HEK293 (cell line): ENCODE measurements around the gene RIPK4.

Experiments used
- CTCF ChIA-PET: fragments of 350-600 bp; formaldehyde crosslinking; extraction: SDS; loops from one replicate; lab custom pipeline; 2021; ENCODE audit warnings: antibody characterized with exemption; lab: Yijun Ruan, JAX
- POLR2A ChIA-PET: fragments of 300-600 bp; formaldehyde crosslinking; extraction: SDS; loops from one replicate; lab custom pipeline; 2020; ENCODE audit warnings: antibody characterized with exemption, inconsistent platforms; lab: Yijun Ruan, JAX
- H3K27ac ChIP-seq: fragments of 200-500 bp; sonication (Bioruptor generic); 2 replicates; pipeline ENCODE4 v1.5.1; 2014; ENCODE audit warnings: low read depth, low read length, control low read depth, inconsistent platforms; ENCODE audit errors: extremely low read depth
- H3K36me3 ChIP-seq, 2 experiments: fragments of 200-500 bp in 1 of 2; sonication (Bioruptor generic) in 1 of 2; 1 replicate in 1 of 2; 2 replicates in 1 of 2; pipeline ENCODE4 v1.5.1; 2014 to 2017; ENCODE audit warnings: inconsistent platforms in 2 of 2, low read length in 2 of 2; ENCODE audit not compliant: control insufficient read depth in 2 of 2, insufficient read depth in 1 of 2
- H3K4me1 ChIP-seq: fragments of 200-500 bp; sonication (Bioruptor generic); 2 replicates; pipeline ENCODE4 v1.5.1; 2014; ENCODE audit warnings: mild to moderate bottlenecking, low read length, inconsistent platforms; ENCODE audit not compliant: control insufficient read depth, insufficient read depth
- H3K4me3 ChIP-seq: 2 replicates; pipeline ENCODE4 v1.5.1; 2011; ENCODE audit warnings: low read depth, mild to moderate bottlenecking, control low read depth, low read length, moderate library complexity
- H3K9me3 ChIP-seq: fragments of 200-500 bp; sonication (Bioruptor generic); 2 replicates; pipeline ENCODE4 v1.5.1; 2014; ENCODE audit warnings: low read depth, low read length, inconsistent platforms; ENCODE audit not compliant: control insufficient read depth, insufficient read depth
- GFI1B ChIP-seq: fragments of 450-650 bp; formaldehyde crosslinking; IDR thresholded peaks from 2 replicates; pipeline ENCODE4 v1.5.1; 2016; ENCODE audit warnings: missing biosample characterization, missing genetic modification characterization
- YY1 ChIP-seq: fragments of 450-650 bp; formaldehyde crosslinking; IDR thresholded peaks from 2 replicates; pipeline ENCODE4 v1.5.1; 2018; ENCODE audit warnings: missing biosample characterization, missing genetic modification characterization
- ZBTB21 ChIP-seq: fragments of 450-650 bp; formaldehyde crosslinking; IDR thresholded peaks from 2 replicates; pipeline ENCODE4 v1.5.1; 2017; ENCODE audit warnings: missing biosample characterization, missing genetic modification characterization
- ZBTB8A ChIP-seq: fragments of 450-650 bp; formaldehyde crosslinking; IDR thresholded peaks from 2 replicates; pipeline ENCODE4 v1.5.1; 2016; ENCODE audit warnings: missing biosample characterization, missing genetic modification characterization
- ZFP3 ChIP-seq: fragments of 450-650 bp; formaldehyde crosslinking; IDR thresholded peaks from 2 replicates; pipeline ENCODE4 v1.5.1; 2016; ENCODE audit warnings: low read depth, missing biosample characterization, missing genetic modification characterization
- ZFP37 ChIP-seq: fragments of 450-650 bp; formaldehyde crosslinking; IDR thresholded peaks from 2 replicates; pipeline ENCODE4 v1.5.1; 2016; ENCODE audit warnings: missing biosample characterization, missing genetic modification characterization
- ZNF341 ChIP-seq: fragments of 450-650 bp; formaldehyde crosslinking; IDR thresholded peaks from 2 replicates; pipeline ENCODE4; 2016; ENCODE audit warnings: low read depth, missing biosample characterization, missing genetic modification characterization
- ZNF473 ChIP-seq: fragments of 450-650 bp; formaldehyde crosslinking; IDR thresholded peaks from 2 replicates; pipeline ENCODE4 v1.5.1; 2017; ENCODE audit warnings: missing biosample characterization, missing genetic modification characterization
- ZNF501 ChIP-seq: fragments of 450-650 bp; formaldehyde crosslinking; IDR thresholded peaks from 2 replicates; pipeline ENCODE4 v1.5.1; 2016; ENCODE audit warnings: missing biosample characterization, missing genetic modification characterization
- ZNF514 ChIP-seq: fragments of 450-650 bp; formaldehyde crosslinking; IDR thresholded peaks from 2 replicates; pipeline ENCODE4 v1.5.1; 2016; ENCODE audit warnings: missing biosample characterization, missing genetic modification characterization
- ZNF549 ChIP-seq: fragments of 450-650 bp; IDR thresholded peaks from 2 replicates; pipeline ENCODE4 v1.5.1; 2018; ENCODE audit warnings: missing biosample characterization, missing genetic modification characterization, mild to moderate bottlenecking, inconsistent platforms, moderate library complexity
- ZNF747 ChIP-seq: fragments of 450-650 bp; formaldehyde crosslinking; IDR thresholded peaks from 2 replicates; pipeline ENCODE4 v1.5.1; 2016; ENCODE audit warnings: missing biosample characterization, missing genetic modification characterization
- ZNF768 ChIP-seq: fragments of 450-650 bp; formaldehyde crosslinking; IDR thresholded peaks from 2 replicates; pipeline ENCODE4 v1.5.1; 2018; ENCODE audit warnings: missing biosample characterization, mild to moderate bottlenecking, missing genetic modification characterization
- TF ChIP-seq, protein P1 (sequence below): fragments of 450-650 bp; formaldehyde crosslinking; IDR thresholded peaks from 2 replicates; pipeline ENCODE4 v1.5.1; 2017; ENCODE audit warnings: missing biosample characterization, missing genetic modification characterization
- TF ChIP-seq, protein P2 (sequence below): fragments of 450-650 bp; formaldehyde crosslinking; IDR thresholded peaks from 2 replicates; pipeline ENCODE4 v1.5.1; 2016; ENCODE audit warnings: missing biosample characterization, missing genetic modification characterization
- TF ChIP-seq, protein P3 (sequence below): fragments of 450-650 bp; formaldehyde crosslinking; IDR thresholded peaks from 2 replicates; pipeline ENCODE4 v1.5.1; 2016; ENCODE audit warnings: missing biosample characterization, missing genetic modification characterization
- TF ChIP-seq, protein P4 (sequence below): fragments of 450-650 bp; formaldehyde crosslinking; IDR thresholded peaks from 2 replicates; pipeline ENCODE4 v1.5.1; 2017; ENCODE audit warnings: missing biosample characterization, missing genetic modification characterization
- TF ChIP-seq, protein P5 (sequence below): fragments of 450-650 bp; formaldehyde crosslinking; IDR thresholded peaks from 2 replicates; pipeline ENCODE4 v1.5.1; 2016; ENCODE audit warnings: missing biosample characterization, missing genetic modification characterization
- TF ChIP-seq, protein P6 (sequence below): fragments of 450-650 bp; formaldehyde crosslinking; IDR thresholded peaks from 2 replicates; pipeline ENCODE4 v1.5.1; 2016; ENCODE audit warnings: missing biosample characterization, missing genetic modification characterization, low read depth
- TF ChIP-seq, protein P7 (sequence below): fragments of 450-650 bp; formaldehyde crosslinking; IDR thresholded peaks from 2 replicates; pipeline ENCODE4 v1.5.1; 2016; ENCODE audit warnings: missing biosample characterization, missing genetic modification characterization, borderline replicate concordance

Gene RIPK4

DNA sequence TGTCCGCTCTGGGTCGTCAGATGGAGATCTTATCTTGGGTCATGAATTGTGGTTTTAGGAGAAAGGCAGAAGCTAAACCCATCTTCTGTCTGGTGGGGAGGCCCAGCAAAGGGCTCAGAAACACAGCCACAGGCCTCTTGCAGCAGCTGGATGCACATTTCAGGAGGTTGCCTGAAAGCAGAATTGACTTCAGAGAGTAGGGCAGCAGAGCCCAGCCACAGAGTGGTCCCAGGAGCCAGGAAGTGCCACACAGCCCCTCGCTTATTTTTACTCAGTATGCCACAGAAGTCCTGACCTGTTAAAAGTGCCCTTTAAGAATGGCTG is 8.3 kb upstream of the RIPK4 start (continued):
- TF ChIP-seq, protein P1, sequence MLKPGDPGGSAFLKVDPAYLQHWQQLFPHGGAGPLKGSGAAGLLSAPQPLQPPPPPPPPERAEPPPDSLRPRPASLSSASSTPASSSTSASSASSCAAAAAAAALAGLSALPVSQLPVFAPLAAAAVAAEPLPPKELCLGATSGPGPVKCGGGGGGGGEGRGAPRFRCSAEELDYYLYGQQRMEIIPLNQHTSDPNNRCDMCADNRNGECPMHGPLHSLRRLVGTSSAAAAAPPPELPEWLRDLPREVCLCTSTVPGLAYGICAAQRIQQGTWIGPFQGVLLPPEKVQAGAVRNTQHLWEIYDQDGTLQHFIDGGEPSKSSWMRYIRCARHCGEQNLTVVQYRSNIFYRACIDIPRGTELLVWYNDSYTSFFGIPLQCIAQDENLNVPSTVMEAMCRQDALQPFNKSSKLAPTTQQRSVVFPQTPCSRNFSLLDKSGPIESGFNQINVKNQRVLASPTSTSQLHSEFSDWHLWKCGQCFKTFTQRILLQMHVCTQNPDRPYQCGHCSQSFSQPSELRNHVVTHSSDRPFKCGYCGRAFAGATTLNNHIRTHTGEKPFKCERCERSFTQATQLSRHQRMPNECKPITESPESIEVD: no peak

DNA sequence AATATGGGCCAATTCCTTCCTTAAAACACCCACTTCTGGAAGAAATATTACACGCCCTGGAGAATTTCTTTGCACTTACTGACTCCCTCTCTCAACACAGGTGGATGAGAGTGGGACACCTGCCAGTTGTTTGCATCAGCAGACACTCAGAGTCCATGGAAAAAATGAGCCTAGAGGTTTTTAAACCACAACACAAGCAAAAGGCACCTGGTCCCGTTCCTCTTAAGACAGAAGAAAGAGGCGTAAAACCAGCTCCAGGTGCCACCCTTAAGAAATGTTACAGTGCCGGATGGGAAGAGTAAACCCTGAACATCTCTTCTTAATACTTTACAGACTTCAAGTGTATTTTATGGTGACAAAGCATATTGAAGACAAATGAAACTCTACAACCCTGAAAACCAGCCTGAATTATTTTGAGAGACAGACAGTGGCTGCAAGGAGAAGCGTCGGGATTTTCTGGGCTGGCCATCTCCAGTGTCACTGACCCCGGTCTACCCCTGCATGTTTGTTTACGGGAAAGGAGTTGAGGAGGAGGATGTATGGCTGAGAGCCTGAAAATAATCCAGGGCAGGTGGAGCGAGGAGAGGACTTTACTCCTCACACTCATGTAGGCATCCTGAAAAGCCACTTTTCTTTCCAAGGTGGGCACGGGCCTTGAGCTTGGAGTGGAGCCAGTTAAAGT is 7.8 kb upstream of the RIPK4 start:
- Histone ChIP-seq H3K27ac (no peak overlapping the region), H3K4me1 (peaks cover 3% of the 10 kb centered on the region; the same call in 1 of the 2 replicates), H3K36me3 (no peaks in the 10 kb centered on the region), H3K9me3 (no peaks in the 10 kb centered on the region), H3K4me3 (no peak overlapping the region)
- ChIA-PET POLR2A (no interaction called here), CTCF (interaction anchor here (0.6 to 6.7 kb wide), 7 partner anchors 9 to 739 kb away, joined by 3 to 164 read pairs (median 5); partner anchors contain the start of gene SLC37A1)
- TF ChIP-seq ZFP3 (tag by site-specific recombination): no peak
- TF ChIP-seq, protein P2, sequence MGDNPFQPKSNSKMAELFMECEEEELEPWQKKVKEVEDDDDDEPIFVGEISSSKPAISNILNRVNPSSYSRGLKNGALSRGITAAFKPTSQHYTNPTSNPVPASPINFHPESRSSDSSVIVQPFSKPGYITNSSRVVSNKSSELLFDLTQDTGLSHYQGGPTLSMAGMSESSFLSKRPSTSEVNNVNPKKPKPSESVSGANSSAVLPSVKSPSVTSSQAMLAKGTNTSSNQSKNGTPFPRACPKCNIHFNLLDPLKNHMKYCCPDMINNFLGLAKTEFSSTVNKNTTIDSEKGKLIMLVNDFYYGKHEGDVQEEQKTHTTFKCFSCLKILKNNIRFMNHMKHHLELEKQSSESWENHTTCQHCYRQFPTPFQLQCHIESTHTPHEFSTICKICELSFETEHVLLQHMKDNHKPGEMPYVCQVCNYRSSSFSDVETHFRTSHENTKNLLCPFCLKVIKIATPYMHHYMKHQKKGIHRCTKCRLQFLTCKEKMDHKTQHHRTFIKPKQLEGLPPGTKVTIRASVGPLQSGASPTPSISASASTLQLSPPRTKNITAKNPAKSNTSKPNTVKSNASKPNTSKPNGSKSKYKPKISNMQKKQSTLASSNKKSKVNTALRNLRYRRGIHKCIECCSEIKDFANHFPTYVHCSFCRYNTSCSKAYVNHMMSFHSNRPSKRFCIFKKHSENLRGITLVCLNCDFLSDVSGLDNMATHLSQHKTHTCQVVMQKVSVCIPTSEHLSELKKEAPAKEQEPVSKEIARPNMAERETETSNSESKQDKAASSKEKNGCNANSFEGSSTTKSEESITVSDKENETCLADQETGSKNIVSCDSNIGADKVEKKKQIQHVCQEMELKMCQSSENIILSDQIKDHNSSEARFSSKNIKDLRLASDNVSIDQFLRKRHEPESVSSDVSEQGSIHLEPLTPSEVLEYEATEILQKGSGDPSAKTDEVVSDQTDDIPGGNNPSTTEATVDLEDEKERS (tag by site-specific recombination): no peak
- no peak for TF ChIP-seq ZNF768
- TF ChIP-seq ZNF514 (tag by site-specific recombination): no peak
- no peak for TF ChIP-seq ZNF549 (tag by site-specific recombination)
- TF ChIP-seq ZFP37 (tag by site-specific recombination): no peak
- TF ChIP-seq, protein P3, sequence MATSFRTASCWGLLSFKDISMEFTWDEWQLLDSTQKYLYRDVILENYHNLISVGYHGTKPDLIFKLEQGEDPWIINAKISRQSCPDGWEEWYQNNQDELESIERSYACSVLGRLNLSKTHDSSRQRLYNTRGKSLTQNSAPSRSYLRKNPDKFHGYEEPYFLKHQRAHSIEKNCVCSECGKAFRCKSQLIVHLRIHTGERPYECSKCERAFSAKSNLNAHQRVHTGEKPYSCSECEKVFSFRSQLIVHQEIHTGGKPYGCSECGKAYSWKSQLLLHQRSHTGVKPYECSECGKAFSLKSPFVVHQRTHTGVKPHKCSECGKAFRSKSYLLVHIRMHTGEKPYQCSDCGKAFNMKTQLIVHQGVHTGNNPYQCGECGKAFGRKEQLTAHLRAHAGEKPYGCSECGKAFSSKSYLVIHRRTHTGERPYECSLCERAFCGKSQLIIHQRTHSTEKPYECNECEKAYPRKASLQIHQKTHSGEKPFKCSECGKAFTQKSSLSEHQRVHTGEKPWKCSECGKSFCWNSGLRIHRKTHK (tag by site-specific recombination): no peak
- no peak for TF ChIP-seq ZBTB21 (tag by site-specific recombination)
- TF ChIP-seq ZNF747 (tag by site-specific recombination): no peak
- TF ChIP-seq, protein P4, sequence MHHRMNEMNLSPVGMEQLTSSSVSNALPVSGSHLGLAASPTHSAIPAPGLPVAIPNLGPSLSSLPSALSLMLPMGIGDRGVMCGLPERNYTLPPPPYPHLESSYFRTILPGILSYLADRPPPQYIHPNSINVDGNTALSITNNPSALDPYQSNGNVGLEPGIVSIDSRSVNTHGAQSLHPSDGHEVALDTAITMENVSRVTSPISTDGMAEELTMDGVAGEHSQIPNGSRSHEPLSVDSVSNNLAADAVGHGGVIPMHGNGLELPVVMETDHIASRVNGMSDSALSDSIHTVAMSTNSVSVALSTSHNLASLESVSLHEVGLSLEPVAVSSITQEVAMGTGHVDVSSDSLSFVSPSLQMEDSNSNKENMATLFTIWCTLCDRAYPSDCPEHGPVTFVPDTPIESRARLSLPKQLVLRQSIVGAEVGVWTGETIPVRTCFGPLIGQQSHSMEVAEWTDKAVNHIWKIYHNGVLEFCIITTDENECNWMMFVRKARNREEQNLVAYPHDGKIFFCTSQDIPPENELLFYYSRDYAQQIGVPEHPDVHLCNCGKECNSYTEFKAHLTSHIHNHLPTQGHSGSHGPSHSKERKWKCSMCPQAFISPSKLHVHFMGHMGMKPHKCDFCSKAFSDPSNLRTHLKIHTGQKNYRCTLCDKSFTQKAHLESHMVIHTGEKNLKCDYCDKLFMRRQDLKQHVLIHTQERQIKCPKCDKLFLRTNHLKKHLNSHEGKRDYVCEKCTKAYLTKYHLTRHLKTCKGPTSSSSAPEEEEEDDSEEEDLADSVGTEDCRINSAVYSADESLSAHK (tag by site-specific recombination): no peak
- TF ChIP-seq, protein P5, sequence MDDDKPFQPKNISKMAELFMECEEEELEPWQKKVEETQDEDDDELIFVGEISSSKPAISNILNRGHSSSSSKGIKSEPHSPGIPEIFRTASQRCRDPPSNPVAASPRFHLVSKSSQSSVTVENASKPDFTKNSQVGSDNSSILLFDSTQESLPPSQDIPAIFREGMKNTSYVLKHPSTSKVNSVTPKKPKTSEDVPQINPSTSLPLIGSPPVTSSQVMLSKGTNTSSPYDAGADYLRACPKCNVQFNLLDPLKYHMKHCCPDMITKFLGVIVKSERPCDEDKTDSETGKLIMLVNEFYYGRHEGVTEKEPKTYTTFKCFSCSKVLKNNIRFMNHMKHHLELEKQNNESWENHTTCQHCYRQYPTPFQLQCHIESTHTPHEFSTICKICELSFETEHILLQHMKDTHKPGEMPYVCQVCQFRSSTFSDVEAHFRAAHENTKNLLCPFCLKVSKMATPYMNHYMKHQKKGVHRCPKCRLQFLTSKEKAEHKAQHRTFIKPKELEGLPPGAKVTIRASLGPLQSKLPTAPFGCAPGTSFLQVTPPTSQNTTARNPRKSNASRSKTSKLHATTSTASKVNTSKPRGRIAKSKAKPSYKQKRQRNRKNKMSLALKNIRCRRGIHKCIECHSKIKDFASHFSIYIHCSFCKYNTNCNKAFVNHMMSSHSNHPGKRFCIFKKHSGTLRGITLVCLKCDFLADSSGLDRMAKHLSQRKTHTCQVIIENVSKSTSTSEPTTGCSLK (tag by site-specific recombination): no peak
- TF ChIP-seq, protein P6, sequence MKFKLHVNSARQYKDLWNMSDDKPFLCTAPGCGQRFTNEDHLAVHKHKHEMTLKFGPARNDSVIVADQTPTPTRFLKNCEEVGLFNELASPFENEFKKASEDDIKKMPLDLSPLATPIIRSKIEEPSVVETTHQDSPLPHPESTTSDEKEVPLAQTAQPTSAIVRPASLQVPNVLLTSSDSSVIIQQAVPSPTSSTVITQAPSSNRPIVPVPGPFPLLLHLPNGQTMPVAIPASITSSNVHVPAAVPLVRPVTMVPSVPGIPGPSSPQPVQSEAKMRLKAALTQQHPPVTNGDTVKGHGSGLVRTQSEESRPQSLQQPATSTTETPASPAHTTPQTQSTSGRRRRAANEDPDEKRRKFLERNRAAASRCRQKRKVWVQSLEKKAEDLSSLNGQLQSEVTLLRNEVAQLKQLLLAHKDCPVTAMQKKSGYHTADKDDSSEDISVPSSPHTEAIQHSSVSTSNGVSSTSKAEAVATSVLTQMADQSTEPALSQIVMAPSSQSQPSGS (tag by site-specific recombination): no peak
- no peak for TF ChIP-seq ZBTB8A (tag by site-specific recombination)
- TF ChIP-seq ZNF473 (tag by site-specific recombination): no peak
- TF ChIP-seq, protein P7, sequence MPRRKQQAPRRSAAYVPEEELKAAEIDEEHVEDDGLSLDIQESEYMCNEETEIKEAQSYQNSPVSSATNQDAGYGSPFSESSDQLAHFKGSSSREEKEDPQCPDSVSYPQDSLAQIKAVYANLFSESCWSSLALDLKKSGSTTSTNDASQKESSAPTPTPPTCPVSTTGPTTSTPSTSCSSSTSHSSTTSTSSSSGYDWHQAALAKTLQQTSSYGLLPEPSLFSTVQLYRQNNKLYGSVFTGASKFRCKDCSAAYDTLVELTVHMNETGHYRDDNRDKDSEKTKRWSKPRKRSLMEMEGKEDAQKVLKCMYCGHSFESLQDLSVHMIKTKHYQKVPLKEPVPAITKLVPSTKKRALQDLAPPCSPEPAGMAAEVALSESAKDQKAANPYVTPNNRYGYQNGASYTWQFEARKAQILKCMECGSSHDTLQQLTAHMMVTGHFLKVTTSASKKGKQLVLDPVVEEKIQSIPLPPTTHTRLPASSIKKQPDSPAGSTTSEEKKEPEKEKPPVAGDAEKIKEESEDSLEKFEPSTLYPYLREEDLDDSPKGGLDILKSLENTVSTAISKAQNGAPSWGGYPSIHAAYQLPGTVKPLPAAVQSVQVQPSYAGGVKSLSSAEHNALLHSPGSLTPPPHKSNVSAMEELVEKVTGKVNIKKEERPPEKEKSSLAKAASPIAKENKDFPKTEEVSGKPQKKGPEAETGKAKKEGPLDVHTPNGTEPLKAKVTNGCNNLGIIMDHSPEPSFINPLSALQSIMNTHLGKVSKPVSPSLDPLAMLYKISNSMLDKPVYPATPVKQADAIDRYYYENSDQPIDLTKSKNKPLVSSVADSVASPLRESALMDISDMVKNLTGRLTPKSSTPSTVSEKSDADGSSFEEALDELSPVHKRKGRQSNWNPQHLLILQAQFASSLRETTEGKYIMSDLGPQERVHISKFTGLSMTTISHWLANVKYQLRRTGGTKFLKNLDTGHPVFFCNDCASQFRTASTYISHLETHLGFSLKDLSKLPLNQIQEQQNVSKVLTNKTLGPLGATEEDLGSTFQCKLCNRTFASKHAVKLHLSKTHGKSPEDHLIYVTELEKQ: no peak
- TF ChIP-seq ZNF501: no peak
- no peak for TF ChIP-seq GFI1B
- no peak for TF ChIP-seq ZNF341 (tag by site-specific recombination)
- TF ChIP-seq YY1 (tag by site-specific recombination): no peak
